HepG2 (cell line): Measurements from ENCODE around the gene SCAF11. TPM values are rescaled to one million over a fixed set of nuclear protein-coding genes. Genes with fewer than 3 reads are reported as not detected.

Experiments used
- ATAC-seq: fragments of 200-7000 bp; cut with Tn5 transposase; 3 replicates; pipeline ENCODE4 v1.9.1; 2020; ENCODE audit warnings: mild to moderate bottlenecking, moderate library complexity
- BruUV-seq: library from RNA; stranded (reverse); fragments of 400-500 nt; replicated peaks from 2 replicates; lab custom pipeline; 2021; lab: Mats Ljungman, UMichigan
- CTCF ChIA-PET: fragments of 300-600 bp; formaldehyde crosslinking; extraction: SDS; loops from one replicate; lab custom pipeline; 2021; ENCODE audit warnings: low total read pairs, inconsistent platforms, low intra/inter-chr PET ratio; lab: Yijun Ruan, JAX
- POLR2A ChIA-PET: fragments of 350-600 bp; sonication (Branson Sonifier 250); formaldehyde crosslinking; loops from one replicate; lab custom pipeline; 2020; ENCODE audit warnings: antibody characterized with exemption, inconsistent platforms; lab: Yijun Ruan, JAX
- DNase-seq: peaks from one replicate; pipeline ENCODE4 v3.0.0-alpha.2; 2015; ENCODE audit warnings: low spot score
- FAIRE-seq: peaks from 3 replicates; lab custom pipeline; 2011; peaks lifted over from hg19 to GRCh38; lab: Jason Lieb, UNC
- H2AFZ ChIP-seq: one replicate; pipeline ENCODE4 v1.6.1; 2011; ENCODE audit warnings: low read length, inconsistent platforms
- H3K27ac ChIP-seq: fragments of 300-600 bp; 3 replicates; pipeline ENCODE4 v1.8.0; 2011; ENCODE audit warnings: mixed run types, mild to moderate bottlenecking, mixed read lengths, low read length, inconsistent platforms; ENCODE audit not compliant: insufficient read depth; ENCODE audit errors: extremely low read length
- H3K27me3 ChIP-seq, 2 experiments: fragments of 200-600 bp in 1 of 2; 2 replicates in 1 of 2; 3 replicates in 1 of 2; pipeline versions ENCODE4 v1.6.0 to v1.8.0; 2011; ENCODE audit warnings: low read length in 2 of 2, mild to moderate bottlenecking in 2 of 2, moderate library complexity in 2 of 2, inconsistent platforms in 1 of 2; ENCODE audit not compliant: insufficient read depth in 2 of 2, control insufficient read depth in 1 of 2
- H3K36me3 ChIP-seq, 2 experiments: fragments of 200-600 bp in 1 of 2; replicated peaks in 1 of 2; 2 replicates in 1 of 2; 3 replicates in 1 of 2; pipeline versions ENCODE4 v1.5.1 to v1.8.0; 2011; ENCODE audit warnings: low read length in 2 of 2, inconsistent platforms in 1 of 2; ENCODE audit not compliant: insufficient read depth in 2 of 2, control insufficient read depth in 1 of 2
- H3K4me1 ChIP-seq: 2 replicates; pipeline ENCODE4 v1.5.1; 2012; ENCODE audit warnings: low read length, inconsistent platforms; ENCODE audit not compliant: insufficient read depth
- H3K4me2 ChIP-seq: 2 replicates; pipeline ENCODE4 v1.6.0; 2011; ENCODE audit warnings: low read depth, low read length, inconsistent platforms
- H3K4me3 ChIP-seq, 3 experiments: fragments of 200-600 bp in 1 of 3; sonication (generic), shearing (Covaris generic) in 1 of 3; replicated peaks in 1 of 3; 2 replicates each; pipeline ENCODE4 v1.5.1; 2011 to 2016; ENCODE audit warnings: low read length in 3 of 3, inconsistent platforms in 2 of 3, low read depth in 2 of 3, mild to moderate bottlenecking in 2 of 3, control low read depth in 1 of 3, mixed read lengths in 1 of 3; ENCODE audit not compliant: insufficient read depth in 1 of 3
- H3K79me2 ChIP-seq: one replicate; pipeline ENCODE4 v1.6.1; 2011; ENCODE audit warnings: low read length, inconsistent platforms; ENCODE audit not compliant: insufficient read depth
- H3K9ac ChIP-seq: 2 replicates; pipeline ENCODE4 v1.6.0; 2011; ENCODE audit warnings: mild to moderate bottlenecking, low read depth, low read length, inconsistent platforms; ENCODE audit not compliant: insufficient read depth
- H3K9me3 ChIP-seq: 2 replicates; pipeline ENCODE4 v1.5.1; 2012; ENCODE audit warnings: mild to moderate bottlenecking, low read length
- H4K20me1 ChIP-seq: 2 replicates; pipeline ENCODE4 v1.6.0; 2011; ENCODE audit warnings: inconsistent platforms, mild to moderate bottlenecking, low read length, moderate library complexity; ENCODE audit not compliant: insufficient read depth
- FOXC1 ChIP-seq: sonication (generic); formaldehyde crosslinking; IDR thresholded peaks from 2 replicates; pipeline ENCODE4 v1.8.0; 2022; ENCODE audit warnings: mild to moderate bottlenecking, missing genetic modification reagents, borderline replicate concordance
- RBM22 ChIP-seq: fragments of 200-400 bp; formaldehyde crosslinking; optimal IDR thresholded peaks from 2 replicates; pipeline ENCODE3; 2017; ENCODE audit warnings: mild to moderate bottlenecking, low read length, moderate library complexity
- ZNF224 ChIP-seq: sonication (generic); formaldehyde crosslinking; IDR thresholded peaks from 2 replicates; pipeline ENCODE4 v1.5.0; 2020; ENCODE audit warnings: mild to moderate bottlenecking, missing genetic modification reagents
- WGBS: methylation state at CpG from one replicate; pipeline ENCODE4 v1.1.6; 2017; ENCODE audit warnings: low lambda C conversion rate; 5-methylcytosine and 5-hydroxymethylcytosine counted together
- in situ Hi-C: cut with HindIII; loops from 2 replicates; pipeline ENCODE4 v1.10.0; 2017; ENCODE audit warnings: low pct_unique_long_range_greater_than_20kb; ENCODE audit not compliant: extremely low pct_ligation_motif_present
- intact Hi-C: fragments of 100-400 bp; cut with micrococcal nuclease; formaldehyde crosslinking; loops from one replicate; pipeline ENCODE4 v1.10.0; 2022; ENCODE audit not compliant: unreplicated experiment
- polyA plus RNA-seq, 8 experiments: library from polyadenylated mRNA; depleted of rRNA in 3 of 8; stranded (reverse) in 7 of 8; unstranded in 1 of 8; fragments of >200 nt; fragmentation: Illumina TruSeq in 4 of 8; extraction: Trizol in 4 of 8; gene quantifications; 2 replicates each; pipeline versions ENCODE4 v1.2.1 to v1.2.3, GENCODE V29; 2011 to 2016; ENCODE audit warnings: low read depth in 4 of 8, missing spikeins in 1 of 8, mixed read lengths in 1 of 8; ENCODE audit not compliant: insufficient read depth in 1 of 8
- total RNA-seq, 5 experiments: library from RNA; depleted of rRNA; stranded (reverse); fragments of >200 nt; fragmentation: Illumina TruSeq; extraction: Trizol; gene quantifications; 2 replicates each; pipeline ENCODE4 v1.2.3, GENCODE V29; 2016; ENCODE audit warnings: low read depth in 1 of 5
- TF ChIP-seq, protein P1 (sequence below): IDR thresholded peaks from 2 replicates; pipeline ENCODE4 v1.6.1; 2016; ENCODE audit warnings: mild to moderate bottlenecking

SCAF11 gene
- total and polyA plus RNA-seq, 2 of the 13 experiments (the other 11 are each of a cell fraction or from before 2014, with no cell fraction given): 26.9 to 38.3 TPM

DNA sequence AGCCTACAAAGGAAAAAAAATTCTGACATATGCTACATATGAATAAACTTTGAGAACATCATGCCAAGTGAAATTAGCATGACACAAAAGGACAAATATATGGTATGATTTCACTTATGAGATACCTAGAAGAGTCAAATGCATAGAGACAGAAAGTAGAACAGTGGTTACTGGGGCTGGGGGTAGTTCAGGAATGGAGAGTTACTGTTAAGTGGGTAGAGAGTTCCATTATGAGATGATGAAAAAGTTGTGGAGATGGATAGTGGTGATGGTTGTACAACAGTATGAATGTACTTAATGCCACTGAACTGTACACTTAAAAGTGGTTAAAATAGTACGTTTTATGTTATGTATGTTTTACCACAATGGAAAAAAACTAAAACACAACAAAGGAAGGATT is 92.3 kb downstream of the SCAF11 start:
- ATAC-seq (no peak), FAIRE-seq (no peak), DNase-seq (no peak)
- intact Hi-C loops (no loop called here), in situ Hi-C loops (loop anchor here (25.0 kb wide), 1 partner anchor 361 kb away; no protein-coding TSS in a partner anchor)
- Histone ChIP-seq H2AFZ (no peak overlapping the region), H3K4me1 (no peaks in the 10 kb centered on the region), H3K9me3 (no peaks in the 10 kb centered on the region), H3K79me2 (no peaks in the 10 kb centered on the region), H3K27me3 (no peaks in the 10 kb centered on the region), H3K4me3 (no peak overlapping the region), H3K4me2 (no peak overlapping the region), H3K9ac (no peak overlapping the region), H4K20me1 (no peaks in the 10 kb centered on the region), H3K36me3 (peaks cover 5 to 29% of the 10 kb centered on the region in 2 experiments), H3K27ac (no peak overlapping the region)
- BruUV-seq: no TSS peak
- POLR2A ChIA-PET: no interaction called here
- CTCF ChIA-PET: no interaction called here
- TF ChIP-seq ZNF224 (CRISPR knock-in tag): no peak
- TF ChIP-seq, protein P1, sequence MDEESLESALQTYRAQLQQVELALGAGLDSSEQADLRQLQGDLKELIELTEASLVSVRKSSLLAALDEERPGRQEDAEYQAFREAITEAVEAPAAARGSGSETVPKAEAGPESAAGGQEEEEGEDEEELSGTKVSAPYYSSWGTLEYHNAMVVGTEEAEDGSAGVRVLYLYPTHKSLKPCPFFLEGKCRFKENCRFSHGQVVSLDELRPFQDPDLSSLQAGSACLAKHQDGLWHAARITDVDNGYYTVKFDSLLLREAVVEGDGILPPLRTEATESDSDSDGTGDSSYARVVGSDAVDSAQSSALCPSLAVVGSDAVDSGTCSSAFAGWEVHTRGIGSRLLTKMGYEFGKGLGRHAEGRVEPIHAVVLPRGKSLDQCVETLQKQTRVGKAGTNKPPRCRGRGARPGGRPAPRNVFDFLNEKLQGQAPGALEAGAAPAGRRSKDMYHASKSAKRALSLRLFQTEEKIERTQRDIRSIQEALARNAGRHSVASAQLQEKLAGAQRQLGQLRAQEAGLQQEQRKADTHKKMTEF (CRISPR knock-in tag): no peak
- 98% methylated on average over 1 of the region's 1 CpG for WGBS

DNA sequence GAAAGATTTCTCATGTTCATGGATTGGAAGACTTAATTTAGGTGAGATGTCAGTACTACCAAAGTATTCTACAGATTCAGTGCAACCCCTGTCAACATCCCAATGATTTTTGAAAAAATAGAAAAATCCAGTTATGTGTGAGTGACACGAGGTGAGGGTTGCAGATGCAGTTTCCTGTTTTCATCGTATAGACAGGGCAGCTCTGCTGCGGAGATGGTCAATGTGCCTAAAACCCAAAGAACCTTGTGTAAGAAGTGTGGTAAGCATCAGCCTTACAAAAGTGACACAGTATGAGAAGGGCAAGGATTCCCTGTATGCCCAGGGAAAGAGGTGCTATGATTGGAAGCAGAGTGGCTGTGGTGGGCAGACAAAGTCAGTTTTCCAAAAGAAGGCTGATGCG is 94.4 kb downstream of the SCAF11 start:
- no peaks in the 10 kb centered on the region for H3K9me3 ChIP-seq
- in situ Hi-C loops: loop anchor here (25.0 kb wide), 1 partner anchor 359 kb away; no protein-coding TSS in a partner anchor
- POLR2A ChIA-PET: no interaction called here
- H3K36me3 ChIP-seq: peaks cover 9 to 44% of the 10 kb centered on the region in 2 experiments
- H2AFZ ChIP-seq: no peak overlapping the region
- WGBS: 100% methylated on average over 4 of the region's 4 CpGs
- H3K9ac ChIP-seq: no peak overlapping the region
- no peaks in the 10 kb centered on the region for H3K27me3 ChIP-seq
- H3K4me2 ChIP-seq: no peak overlapping the region
- no peak overlapping the region for H3K27ac ChIP-seq
- no TSS peak for BruUV-seq
- no peak for DNase-seq
- CTCF ChIA-PET: no interaction called here
- intact Hi-C loops: no loop called here
- no peak overlapping the region for H3K4me3 ChIP-seq
- TF ChIP-seq FOXC1 (CRISPR knock-in tag) (no peak), RBM22 (peak; percentile 39)
- no peaks in the 10 kb centered on the region for H3K4me1 ChIP-seq
- no peaks in the 10 kb centered on the region for H3K79me2 ChIP-seq
- ATAC-seq: no peak
- no peaks in the 10 kb centered on the region for H4K20me1 ChIP-seq
- FAIRE-seq: no peak
